Neuronal stem cell (in vitro differentiated cells): ENCODE measurements around the gene ECHDC1.

Source experiments
- DNase-seq: peaks from one replicate; pipeline ENCODE4 v3.0.0-alpha.2; 2013; ENCODE audit warnings: low spot score
- H2AFZ ChIP-seq: one replicate; pipeline ENCODE4 v1.6.1; 2013; ENCODE audit warnings: mild to moderate bottlenecking, low read length, inconsistent platforms
- H2AK5ac ChIP-seq: 2 replicates; pipeline ENCODE4 v1.6.1; 2013; ENCODE audit warnings: low read depth, mild to moderate bottlenecking, inconsistent platforms, low read length, moderate library complexity, mixed read lengths
- H2BK120ac ChIP-seq: 2 replicates; pipeline ENCODE4 v1.6.1; 2013; ENCODE audit warnings: low read depth, mild to moderate bottlenecking, inconsistent platforms, low read length, moderate library complexity, mixed read lengths
- H2BK12ac ChIP-seq: one replicate; pipeline ENCODE4 v1.6.1; 2013; ENCODE audit warnings: low read length, inconsistent platforms
- H2BK15ac ChIP-seq: 2 replicates; pipeline ENCODE4 v1.6.1; 2013; ENCODE audit warnings: mild to moderate bottlenecking, low read length, inconsistent platforms, mixed read lengths
- H2BK5ac ChIP-seq: one replicate; pipeline ENCODE4 v1.6.1; 2013; ENCODE audit warnings: inconsistent platforms, mild to moderate bottlenecking, low read length, moderate library complexity
- H3K14ac ChIP-seq: one replicate; pipeline ENCODE4 v1.6.1; 2013; ENCODE audit warnings: low read length, inconsistent platforms
- H3K18ac ChIP-seq: 2 replicates; pipeline ENCODE4 v1.6.1; 2013; ENCODE audit warnings: low read length, inconsistent platforms
- H3K23ac ChIP-seq: 2 replicates; pipeline ENCODE4 v1.6.1; 2013; ENCODE audit warnings: low read depth, mild to moderate bottlenecking, mixed read lengths, low read length, inconsistent platforms; ENCODE audit not compliant: poor library complexity
- H3K27ac ChIP-seq: replicated peaks from 3 replicates; pipeline ENCODE4 v1.5.1; 2013; ENCODE audit warnings: low read length, inconsistent platforms
- H3K27me3 ChIP-seq, 3 experiments: 2 replicates each; pipeline ENCODE4 v1.6.1; 2013; ENCODE audit warnings: low read length in 3 of 3, mild to moderate bottlenecking in 2 of 3, inconsistent platforms in 1 of 3, low read depth in 1 of 3, mixed read lengths in 1 of 3, moderate library complexity in 1 of 3; ENCODE audit not compliant: control insufficient read depth in 3 of 3, insufficient read depth in 3 of 3
- H3K36me3 ChIP-seq, 2 donors: replicated peaks in 1 of 2; 2 replicates each; pipeline ENCODE4 v1.6.1; 2013; ENCODE audit warnings: low read length in 2 of 2; ENCODE audit not compliant: control insufficient read depth in 2 of 2, insufficient read depth in 2 of 2
- H3K4ac ChIP-seq: 2 replicates; pipeline ENCODE4 v1.6.1; 2013; ENCODE audit warnings: inconsistent platforms, mild to moderate bottlenecking, low read length, moderate library complexity
- H3K4me1 ChIP-seq, 2 donors: 1 replicate in 1 of 2; 2 replicates in 1 of 2; pipeline ENCODE4 v1.6.1; 2013; ENCODE audit warnings: low read length in 2 of 2, low read depth in 1 of 2; ENCODE audit not compliant: control insufficient read depth in 2 of 2, insufficient read depth in 1 of 2
- H3K4me2 ChIP-seq: one replicate; pipeline ENCODE4 v1.6.1; 2013; ENCODE audit warnings: mild to moderate bottlenecking, low read length, inconsistent platforms; ENCODE audit not compliant: insufficient read depth, poor library complexity, severe bottlenecking
- H3K4me3 ChIP-seq, 2 donors: 2 replicates each; pipeline ENCODE4 v1.5.1; 2013; ENCODE audit warnings: low read length in 2 of 2, mild to moderate bottlenecking in 2 of 2, inconsistent platforms in 1 of 2, moderate library complexity in 1 of 2
- H3K79me1 ChIP-seq: one replicate; pipeline ENCODE4 v1.6.1; 2013; ENCODE audit warnings: low read depth, mild to moderate bottlenecking, inconsistent platforms, low read length, moderate library complexity
- H3K9ac ChIP-seq: one replicate; pipeline ENCODE4 v1.6.1; 2013; ENCODE audit warnings: mild to moderate bottlenecking, low read depth, low read length, inconsistent platforms; ENCODE audit not compliant: poor library complexity
- H3K9me3 ChIP-seq, 2 donors: replicated peaks in 1 of 2; 2 replicates each; pipeline versions ENCODE3 to v1.6.1; 2013; ENCODE audit warnings: low read length in 2 of 2, mild to moderate bottlenecking in 2 of 2, inconsistent platforms in 1 of 2, low read depth in 1 of 2, mixed read lengths in 1 of 2, moderate library complexity in 1 of 2; ENCODE audit not compliant: control insufficient read depth in 2 of 2, insufficient read depth in 1 of 2
- H4K8ac ChIP-seq: one replicate; pipeline ENCODE4 v1.6.1; 2013; ENCODE audit warnings: low read depth, mild to moderate bottlenecking, inconsistent platforms, low read length, moderate library complexity
- H4K91ac ChIP-seq: one replicate; pipeline ENCODE4 v1.6.1; 2013; ENCODE audit warnings: low read length, low read depth, mild to moderate bottlenecking, inconsistent platforms; ENCODE audit not compliant: poor library complexity
- WGBS, 2 donors: extraction: QIAGEN DNeasy Blood & Tissue Kit; methylation state at CpG; one replicate each; pipeline ENCODE4 v1.1.7; 2013; ENCODE audit warnings: missing lambda C conversion rate in 2 of 2, mixed read lengths in 1 of 2; ENCODE audit not compliant: insufficient read length in 2 of 2, insufficient replicate concordance in 1 of 2; ENCODE audit errors: extremely low coverage in 2 of 2; 5-methylcytosine and 5-hydroxymethylcytosine counted together

Gene ECHDC1

DNA sequence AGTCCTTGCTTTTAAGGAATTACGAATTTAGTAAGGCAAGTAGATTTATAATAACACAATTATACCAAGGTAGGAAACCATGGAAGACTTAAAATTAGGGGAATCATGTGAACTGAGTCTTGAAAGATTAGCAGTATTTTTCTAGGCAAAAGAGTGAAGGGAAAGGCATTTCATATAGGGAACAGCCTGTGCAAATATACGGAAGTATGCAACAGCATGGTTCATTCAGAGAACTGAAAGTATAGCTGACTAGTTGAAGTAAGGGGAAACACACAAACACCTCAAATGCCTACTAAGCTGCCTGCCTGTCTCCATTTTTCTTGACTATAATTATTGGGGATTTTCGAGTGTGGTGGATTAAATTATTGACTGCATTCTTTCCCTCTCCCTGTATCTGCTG, 39.0 kb upstream of the ECHDC1 start:
- Histone ChIP-seq H2AK5ac (no peak overlapping the region), H3K9ac (no peak overlapping the region), H3K14ac (no peak overlapping the region), H3K18ac (no peak overlapping the region), H3K27ac (no peak overlapping the region), H2AFZ (no peak overlapping the region), H4K91ac (no peak overlapping the region), H3K27me3 (no peaks in the 10 kb centered on the region), H3K36me3 (peaks cover 0 to 7% of the 10 kb centered on the region in 2 donors), H2BK5ac (no peak overlapping the region), H2BK120ac (no peak overlapping the region), H3K4me1 (peaks cover 8 to 9% of the 10 kb centered on the region in 2 donors), H3K79me1 (no peaks in the 10 kb centered on the region), H4K8ac (no peak overlapping the region), H2BK12ac (no peak overlapping the region), H3K4me3 (no peak overlapping the region), H2BK15ac (no peak overlapping the region), H3K4me2 (no peak overlapping the region), H3K4ac (no peak overlapping the region), H3K9me3 (no peaks in the 10 kb centered on the region), H3K23ac (no peak overlapping the region)
- no peak for DNase-seq
- no CpG with 5 or more reads among the region's 3 CpGs for WGBS, 2 donors

DNA sequence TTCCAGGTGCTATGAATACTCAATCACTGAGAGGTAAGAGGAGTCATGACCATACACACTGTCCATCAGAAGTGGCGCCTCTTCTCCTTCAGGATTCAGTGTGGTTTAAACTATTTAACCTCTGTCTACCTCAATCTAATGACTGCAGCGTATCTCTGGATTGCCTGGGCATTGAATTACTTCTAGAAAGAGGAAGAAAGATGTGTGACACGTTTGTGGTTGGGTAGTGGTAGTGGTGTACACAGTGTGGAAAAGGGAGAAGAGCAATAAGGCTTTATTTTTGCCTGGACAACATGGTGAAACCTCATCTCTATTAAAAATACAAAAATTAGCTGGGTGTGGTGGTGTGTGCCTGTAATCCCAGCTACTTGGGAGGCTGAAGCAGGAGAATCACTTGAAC, 38.0 kb upstream of the ECHDC1 start:
- Histone ChIP-seq H3K27me3 (no peaks in the 10 kb centered on the region), H3K4me3 (no peak overlapping the region), H3K79me1 (no peaks in the 10 kb centered on the region), H2BK5ac (no peak overlapping the region), H3K4me2 (no peak overlapping the region), H3K4ac (no peak overlapping the region), H3K36me3 (peaks cover 0 to 7% of the 10 kb centered on the region in 2 donors), H2AK5ac (no peak overlapping the region), H3K18ac (no peak overlapping the region), H3K4me1 (peaks cover 7 to 8% of the 10 kb centered on the region in 2 donors), H3K9me3 (no peaks in the 10 kb centered on the region), H3K14ac (no peak overlapping the region), H2BK12ac (no peak overlapping the region), H2BK120ac (no peak overlapping the region), H3K23ac (no peak overlapping the region), H2AFZ (no peak overlapping the region), H3K9ac (no peak overlapping the region), H4K8ac (no peak overlapping the region), H2BK15ac (no peak overlapping the region), H3K27ac (no peak overlapping the region), H4K91ac (no peak overlapping the region)
- WGBS, 2 donors, result no CpG with 5 or more reads among the region's 3 CpGs
- no peak for DNase-seq

DNA sequence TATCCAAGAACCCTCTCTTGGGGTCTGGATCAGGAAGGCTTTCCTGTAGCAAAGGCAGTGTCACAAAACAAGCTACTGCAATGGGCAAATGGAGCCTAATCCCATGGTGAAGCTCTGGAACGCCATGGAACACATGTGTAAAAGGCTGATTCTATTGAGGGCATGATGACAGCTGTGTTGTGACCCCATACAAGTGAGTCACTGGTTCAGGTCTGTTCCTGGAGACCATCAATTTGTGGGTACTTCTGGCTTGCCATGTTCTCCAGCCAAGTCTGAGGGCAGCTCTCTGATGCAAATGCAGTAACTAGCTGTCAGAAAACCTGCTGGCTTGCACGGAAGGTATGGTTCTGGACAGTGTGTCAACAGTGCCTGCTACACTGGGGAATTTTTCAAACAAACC, 33.3 kb upstream of the ECHDC1 start:
- no peak overlapping the region for H3K18ac ChIP-seq
- H2BK15ac ChIP-seq, result no peak overlapping the region
- no peak overlapping the region for H2BK5ac ChIP-seq
- H3K4me3 ChIP-seq, result no peak overlapping the region
- H3K4ac ChIP-seq, result no peak overlapping the region
- H3K9me3 ChIP-seq, result peaks cover 0 to 8% of the 10 kb centered on the region in 2 donors
- H4K91ac ChIP-seq, result no peak overlapping the region
- no peak overlapping the region for H3K4me2 ChIP-seq
- no peak overlapping the region for H4K8ac ChIP-seq
- no peak overlapping the region for H3K14ac ChIP-seq
- H2BK120ac ChIP-seq, result no peak overlapping the region
- no peak for DNase-seq
- H3K9ac ChIP-seq, result no peak overlapping the region
- no peak overlapping the region for H2AFZ ChIP-seq
- H3K79me1 ChIP-seq, result no peaks in the 10 kb centered on the region
- WGBS, 2 donors, result no CpG with 5 or more reads among the region's 2 CpGs
- peaks cover 0 to 19% of the 10 kb centered on the region in 2 donors for H3K36me3 ChIP-seq
- H2BK12ac ChIP-seq, result no peak overlapping the region
- no peak overlapping the region for H2AK5ac ChIP-seq
- H3K27ac ChIP-seq, result no peak overlapping the region
- H3K27me3 ChIP-seq, result no peaks in the 10 kb centered on the region
- H3K23ac ChIP-seq, result no peak overlapping the region
- H3K4me1 ChIP-seq, result no peaks in the 10 kb centered on the region

DNA sequence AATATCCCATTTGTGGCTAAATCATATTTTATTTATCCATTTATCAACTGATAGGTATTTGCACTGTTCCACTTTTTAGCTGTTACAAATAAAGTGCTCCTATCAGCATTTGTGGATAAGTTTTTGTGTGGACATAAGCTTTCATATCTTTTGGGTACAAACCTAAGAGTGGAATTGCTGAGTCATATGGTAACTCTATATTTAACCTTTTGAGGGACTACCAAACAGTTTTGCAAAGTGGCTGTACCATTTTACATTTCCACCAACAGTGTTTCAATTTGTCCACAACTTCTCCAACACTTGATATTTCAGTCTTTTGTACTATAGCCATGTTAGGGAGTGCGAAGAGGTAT, 23.6 kb upstream of the ECHDC1 start:
- H3K9ac ChIP-seq, result no peak overlapping the region
- no peak overlapping the region for H3K4ac ChIP-seq
- no peak overlapping the region for H3K18ac ChIP-seq
- peaks cover 1 to 33% of the 10 kb centered on the region in 2 donors for H3K36me3 ChIP-seq
- no peak overlapping the region for H2BK12ac ChIP-seq
- H2BK5ac ChIP-seq, result no peak overlapping the region
- H2AFZ ChIP-seq, result no peak overlapping the region
- H3K23ac ChIP-seq, result no peak overlapping the region
- H3K14ac ChIP-seq, result no peak overlapping the region
- no CpG with 5 or more reads among the region's 1 CpG for WGBS, 2 donors
- H3K27me3 ChIP-seq, result no peaks in the 10 kb centered on the region
- H2BK15ac ChIP-seq, result no peak overlapping the region
- H3K27ac ChIP-seq, result no peak overlapping the region
- H3K4me3 ChIP-seq, result no peak overlapping the region
- peaks cover 0 to 67% of the 10 kb centered on the region in 2 donors for H3K9me3 ChIP-seq
- DNase-seq, result no peak
- no peak overlapping the region for H2BK120ac ChIP-seq
- no peaks in the 10 kb centered on the region for H3K79me1 ChIP-seq
- H4K8ac ChIP-seq, result no peak overlapping the region
- H4K91ac ChIP-seq, result no peak overlapping the region
- no peak overlapping the region for H3K4me2 ChIP-seq
- no peaks in the 10 kb centered on the region for H3K4me1 ChIP-seq
- no peak overlapping the region for H2AK5ac ChIP-seq
